Loucy (cell line): Measurements from ENCODE around the gene PREX1.

Source experiments
- H2AFZ ChIP-seq: fragments of 200-600 bp; sonication (generic); 2 replicates; pipeline ENCODE4 v1.6.0; 2016; ENCODE audit warnings: antibody characterized with exemption, mild to moderate bottlenecking, low read length, moderate library complexity
- H3F3A ChIP-seq: fragments of 200-600 bp; 2 replicates; pipeline ENCODE4 v1.6.0; 2016; ENCODE audit warnings: antibody characterized with exemption, low read depth, mild to moderate bottlenecking
- H3K27me3 ChIP-seq: fragments of 200-600 bp; sonication (generic); 2 replicates; pipeline ENCODE4 v1.6.1; 2014; ENCODE audit warnings: low read length, mild to moderate bottlenecking; ENCODE audit not compliant: insufficient read depth, poor library complexity, severe bottlenecking
- H3K36me3 ChIP-seq: fragments of 200-600 bp; sonication (generic); 2 replicates; pipeline ENCODE4 v1.6.1; 2016; ENCODE audit warnings: low read length; ENCODE audit not compliant: insufficient read depth
- H3K4me1 ChIP-seq: fragments of 200-600 bp; sonication (generic); 2 replicates; pipeline ENCODE4 v1.5.1; 2014; ENCODE audit warnings: low read length, mild to moderate bottlenecking; ENCODE audit not compliant: insufficient read depth, poor library complexity, severe bottlenecking
- H3K4me2 ChIP-seq: fragments of 200-600 bp; sonication (generic); 2 replicates; pipeline ENCODE4 v1.6.0; 2014; ENCODE audit warnings: antibody characterized with exemption, low read length, low read depth, mild to moderate bottlenecking; ENCODE audit not compliant: poor library complexity, severe bottlenecking
- H3K4me3 ChIP-seq: fragments of 200-600 bp; sonication (generic); 2 replicates; pipeline ENCODE4 v1.5.1; 2014; ENCODE audit warnings: low read length, mild to moderate bottlenecking, mixed read lengths; ENCODE audit not compliant: poor library complexity, severe bottlenecking
- H3K79me2 ChIP-seq: fragments of 200-600 bp; sonication (generic); 2 replicates; pipeline ENCODE4 v1.6.1; 2014; ENCODE audit warnings: low read length; ENCODE audit not compliant: insufficient read depth
- H3K9ac ChIP-seq: fragments of 200-600 bp; sonication (generic); 2 replicates; pipeline ENCODE4 v1.6.0; 2014; ENCODE audit warnings: mild to moderate bottlenecking, low read depth, low read length, moderate library complexity; ENCODE audit not compliant: poor library complexity, severe bottlenecking
- H3K9me2 ChIP-seq: fragments of 200-600 bp; sonication (generic); replicated peaks from 2 replicates; pipeline ENCODE4 v1.6.1; 2016; ENCODE audit warnings: low read depth, low read length, mixed read lengths
- H3K9me3 ChIP-seq: fragments of 200-600 bp; sonication (generic); 2 replicates; pipeline ENCODE4 v1.6.1; 2014; ENCODE audit warnings: mild to moderate bottlenecking, antibody characterized with exemption, low read length, low read depth; ENCODE audit not compliant: insufficient read depth
- H4K20me1 ChIP-seq: fragments of 200-600 bp; sonication (generic); 2 replicates; pipeline ENCODE4 v1.6.0; 2014; ENCODE audit warnings: antibody characterized with exemption, low read length, mild to moderate bottlenecking; ENCODE audit not compliant: insufficient read depth, poor library complexity, severe bottlenecking
- EZH2phosphoT487 ChIP-seq: fragments of 200-600 bp; IDR thresholded peaks from 2 replicates; pipeline ENCODE4 v1.6.1; 2018; ENCODE audit warnings: antibody characterized with exemption, mild to moderate bottlenecking, moderate library complexity, borderline replicate concordance
- TF ChIP-seq, protein P1 (sequence below): fragments of 200-600 bp; sonication (generic); conservative IDR thresholded peaks from 2 replicates; pipeline ENCODE4 v1.5.1; 2014; ENCODE audit warnings: mild to moderate bottlenecking, antibody characterized with exemption, low read length

Gene PREX1

DNA sequence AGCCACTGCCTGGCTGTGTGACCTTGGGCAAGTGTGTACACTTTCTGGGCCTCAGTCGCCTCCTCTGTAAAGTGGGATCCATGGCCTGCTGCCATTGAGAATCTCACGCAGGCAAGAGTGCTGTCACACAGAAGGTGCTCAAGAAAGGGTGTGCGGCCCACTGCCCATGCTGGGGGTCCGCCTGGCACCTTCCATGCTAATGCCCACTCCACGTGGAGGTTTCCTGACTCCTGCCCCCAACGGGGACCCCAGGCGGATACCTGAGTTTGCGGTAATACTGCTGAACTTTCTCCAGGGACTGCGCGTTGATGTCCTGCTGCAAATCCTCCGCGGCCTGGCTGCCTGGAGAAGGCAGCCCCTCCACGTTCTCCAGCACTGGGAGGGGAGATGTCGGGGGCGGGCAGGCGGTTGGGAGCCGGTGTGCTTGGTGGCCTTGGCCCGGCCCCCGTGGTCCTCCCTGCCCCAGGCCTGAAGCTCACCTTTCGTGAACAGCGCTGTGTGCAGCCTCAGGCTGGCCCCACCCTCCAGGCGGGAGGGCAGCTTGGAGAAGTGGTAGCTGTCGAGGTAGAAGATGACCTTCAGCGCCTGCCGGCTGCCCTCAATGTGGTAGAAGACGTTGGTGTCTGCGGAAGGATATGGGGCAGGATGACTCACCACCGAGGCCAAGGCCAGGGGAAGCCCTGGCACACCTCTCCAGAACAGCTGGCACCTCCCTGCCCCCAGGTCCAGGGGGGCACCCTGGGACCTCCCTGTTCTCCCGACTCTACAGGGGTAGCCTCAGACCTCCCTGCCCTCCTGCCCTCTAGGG is 195.6 kb downstream of the PREX1 start:
- TF ChIP-seq, protein P1, sequence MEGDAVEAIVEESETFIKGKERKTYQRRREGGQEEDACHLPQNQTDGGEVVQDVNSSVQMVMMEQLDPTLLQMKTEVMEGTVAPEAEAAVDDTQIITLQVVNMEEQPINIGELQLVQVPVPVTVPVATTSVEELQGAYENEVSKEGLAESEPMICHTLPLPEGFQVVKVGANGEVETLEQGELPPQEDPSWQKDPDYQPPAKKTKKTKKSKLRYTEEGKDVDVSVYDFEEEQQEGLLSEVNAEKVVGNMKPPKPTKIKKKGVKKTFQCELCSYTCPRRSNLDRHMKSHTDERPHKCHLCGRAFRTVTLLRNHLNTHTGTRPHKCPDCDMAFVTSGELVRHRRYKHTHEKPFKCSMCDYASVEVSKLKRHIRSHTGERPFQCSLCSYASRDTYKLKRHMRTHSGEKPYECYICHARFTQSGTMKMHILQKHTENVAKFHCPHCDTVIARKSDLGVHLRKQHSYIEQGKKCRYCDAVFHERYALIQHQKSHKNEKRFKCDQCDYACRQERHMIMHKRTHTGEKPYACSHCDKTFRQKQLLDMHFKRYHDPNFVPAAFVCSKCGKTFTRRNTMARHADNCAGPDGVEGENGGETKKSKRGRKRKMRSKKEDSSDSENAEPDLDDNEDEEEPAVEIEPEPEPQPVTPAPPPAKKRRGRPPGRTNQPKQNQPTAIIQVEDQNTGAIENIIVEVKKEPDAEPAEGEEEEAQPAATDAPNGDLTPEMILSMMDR, result no peak
- TF ChIP-seq EZH2phosphoT487, result no peak
- Histone ChIP-seq H3K4me3 (no peak overlapping the region), H3K79me2 (no peaks in the 10 kb centered on the region), H3K27me3 (no peaks in the 10 kb centered on the region), H2AFZ (no peak overlapping the region), H3K36me3 (peaks cover 11% of the 10 kb centered on the region; the same call in 1 of the 2 replicates), H3K4me2 (no peak overlapping the region), H3K9me2 (no peaks in the 10 kb centered on the region), H3K9ac (no peak overlapping the region), H3K4me1 (no peaks in the 10 kb centered on the region), H3K9me3 (no peaks in the 10 kb centered on the region), H4K20me1 (no peaks in the 10 kb centered on the region), H3F3A (no peaks in the 10 kb centered on the region)

DNA sequence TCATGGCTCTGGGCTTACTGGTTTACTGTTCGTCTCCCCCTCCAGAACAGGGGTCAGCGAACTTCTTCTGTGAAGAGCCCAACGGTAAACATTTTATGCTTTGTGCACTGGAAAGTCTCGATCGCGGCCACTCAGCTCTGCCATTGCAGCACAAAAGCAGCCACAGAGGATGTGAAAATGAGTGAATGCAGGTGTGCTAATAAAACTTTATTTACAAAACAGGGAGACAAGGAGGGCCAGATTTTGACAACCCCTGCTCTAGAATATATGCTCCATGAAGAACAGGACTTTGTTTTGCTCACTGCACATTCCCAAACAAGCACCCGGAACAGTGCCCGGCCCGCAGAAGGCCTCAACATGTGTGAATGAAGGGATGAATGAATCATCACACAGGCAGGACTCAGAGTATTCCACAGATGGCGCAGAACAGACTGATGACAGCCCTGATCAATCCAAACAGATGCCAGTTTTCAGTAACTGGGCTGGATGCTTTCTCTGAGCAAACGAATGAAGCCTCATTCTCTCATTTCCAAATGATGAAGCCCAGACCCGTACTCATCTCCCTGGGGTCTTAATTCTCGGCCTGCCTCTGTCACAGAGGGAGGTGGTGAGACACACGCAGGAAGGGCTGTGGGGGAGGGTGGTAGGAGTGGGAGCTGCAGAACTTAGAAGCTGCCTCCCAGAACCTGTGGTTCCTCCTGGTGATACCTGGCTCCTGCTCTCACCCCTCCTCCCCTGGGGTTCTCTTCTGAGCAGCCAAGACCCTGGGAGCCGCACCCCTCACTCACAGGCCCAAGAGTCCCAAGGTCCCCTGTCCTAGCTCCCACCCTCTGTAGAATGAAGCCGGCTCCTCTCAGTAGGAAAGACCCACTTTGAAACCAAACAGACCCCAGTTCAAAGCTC is 196.4 kb downstream of the PREX1 start:
- Histone ChIP-seq H3K4me2 (no peak overlapping the region), H3K79me2 (no peaks in the 10 kb centered on the region), H3K27me3 (no peaks in the 10 kb centered on the region), H2AFZ (no peak overlapping the region), H3K9me2 (no peaks in the 10 kb centered on the region), H3K36me3 (peaks cover 11% of the 10 kb centered on the region; the same call in 1 of the 2 replicates), H3K9ac (no peak overlapping the region), H3F3A (no peaks in the 10 kb centered on the region), H4K20me1 (no peaks in the 10 kb centered on the region), H3K4me3 (no peak overlapping the region), H3K4me1 (no peaks in the 10 kb centered on the region), H3K9me3 (no peaks in the 10 kb centered on the region)
- TF ChIP-seq, protein P1, result no peak
- no peak for TF ChIP-seq EZH2phosphoT487

DNA sequence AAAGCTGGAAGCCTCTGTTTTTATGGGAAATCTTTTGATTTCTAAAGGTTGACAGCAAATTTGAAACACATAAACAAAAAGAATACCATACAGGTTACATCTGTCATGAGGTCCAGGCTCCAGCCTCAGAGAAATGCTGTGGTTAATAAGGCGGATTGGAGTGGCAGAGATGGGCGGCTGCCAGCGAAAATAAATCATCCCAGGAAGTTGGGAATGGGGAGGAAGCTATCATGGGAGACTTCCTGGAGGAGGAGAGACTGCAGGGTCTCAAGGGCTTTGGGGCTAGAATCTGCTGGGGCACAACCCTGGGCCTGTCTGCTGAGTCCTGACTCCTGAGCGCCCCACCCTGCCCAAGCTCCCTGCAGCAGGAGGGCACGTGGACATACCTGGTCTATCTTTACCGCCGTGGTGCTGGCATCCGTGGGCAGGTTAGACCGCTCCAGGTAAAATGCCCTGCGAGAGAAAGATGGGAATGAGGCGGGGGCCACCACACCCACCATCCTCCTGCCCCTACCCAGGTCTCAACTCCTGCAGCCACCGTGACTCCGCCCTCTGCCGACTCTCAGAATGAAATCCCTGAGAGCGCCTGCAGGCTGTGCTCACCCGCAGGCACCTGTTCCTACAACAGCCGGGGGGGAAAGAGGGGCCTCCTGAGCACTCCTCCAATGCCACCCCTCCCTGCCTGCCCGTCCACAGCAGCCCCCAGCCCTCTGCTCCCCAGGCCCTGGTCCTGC is 197.3 kb downstream of the PREX1 start:
- Histone ChIP-seq H4K20me1 (no peaks in the 10 kb centered on the region), H3K36me3 (peaks cover 11% of the 10 kb centered on the region; the same call in 1 of the 2 replicates), H3K79me2 (no peaks in the 10 kb centered on the region), H2AFZ (no peak overlapping the region), H3K9ac (no peak overlapping the region), H3K4me1 (no peaks in the 10 kb centered on the region), H3K4me3 (no peak overlapping the region), H3K4me2 (no peak overlapping the region), H3F3A (no peaks in the 10 kb centered on the region), H3K9me2 (no peaks in the 10 kb centered on the region), H3K27me3 (no peaks in the 10 kb centered on the region), H3K9me3 (no peaks in the 10 kb centered on the region)
- no peak for TF ChIP-seq EZH2phosphoT487
- TF ChIP-seq, protein P1, result no peak
